HepG2 (cell line): ENCODE results near the gene RELL1. TPM values are rescaled to one million over a fixed set of nuclear protein-coding genes. Genes with fewer than 3 reads are reported as not detected.

Experiments
- FOSL2 ChIP-seq: sonication (generic); formaldehyde crosslinking; IDR thresholded peaks from 2 replicates; pipeline ENCODE4 v1.4.0; 2020; ENCODE audit warnings: missing genetic modification reagents
- FOXP1 ChIP-seq, 2 experiments: fragments of 450-650 bp in 1 of 2; IDR thresholded peaks; 2 replicates each; pipeline ENCODE4 v1.6.1; 2017 to 2018; ENCODE audit warnings: antibody characterized with exemption in 1 of 2
- HES4 ChIP-seq: sonication (generic); formaldehyde crosslinking; IDR thresholded peaks from 2 replicates; pipeline ENCODE4 v1.9.0; 2021; ENCODE audit warnings: mild to moderate bottlenecking, missing genetic modification reagents, borderline replicate concordance
- HHEX ChIP-seq: IDR thresholded peaks from 2 replicates; pipeline ENCODE4 v1.6.1; 2016; ENCODE audit warnings: control low read depth
- HMGXB3 ChIP-seq: sonication (generic); formaldehyde crosslinking; IDR thresholded peaks from 2 replicates; pipeline ENCODE4 v1.4.0; 2020; ENCODE audit warnings: missing genetic modification reagents, borderline replicate concordance
- JARID2 ChIP-seq: sonication (generic); formaldehyde crosslinking; IDR thresholded peaks from 2 replicates; pipeline ENCODE4 v1.8.1; 2023; ENCODE audit warnings: missing genetic modification reagents, inconsistent platforms; ENCODE audit not compliant: insufficient replicate concordance
- NR2F2 ChIP-seq: IDR thresholded peaks from 2 replicates; pipeline ENCODE4 v1.6.1; 2012; ENCODE audit warnings: low read depth, inconsistent platforms, borderline replicate concordance
- NR3C1 ChIP-seq: sonication (generic); formaldehyde crosslinking; IDR thresholded peaks from 2 replicates; pipeline ENCODE4 v1.4.0; 2020; ENCODE audit warnings: missing genetic modification reagents
- PHB2 ChIP-seq: fragments of 450-650 bp; IDR thresholded peaks from 2 replicates; pipeline ENCODE4 v1.6.1; 2018; ENCODE audit not compliant: partially characterized antibody
- PITX1 ChIP-seq: sonication (generic); formaldehyde crosslinking; IDR thresholded peaks from 2 replicates; pipeline ENCODE4 v1.5.1; 2020; ENCODE audit warnings: mild to moderate bottlenecking, missing genetic modification reagents
- POLR2AphosphoS2 ChIP-seq: IDR thresholded peaks from 2 replicates; pipeline ENCODE4 v1.6.1; 2011; ENCODE audit warnings: low read depth, low read length, improper control_type of control experiment
- PRPF4 ChIP-seq: fragments of 200-400 bp; formaldehyde crosslinking; IDR thresholded peaks from 2 replicates; pipeline ENCODE4 v1.6.1; 2016; ENCODE audit warnings: low read length, low read depth; ENCODE audit not compliant: poor library complexity, severe bottlenecking
- SMAD3 ChIP-seq: sonication (generic); formaldehyde crosslinking; IDR thresholded peaks from 2 replicates; pipeline ENCODE4 v1.4.0; 2020; ENCODE audit warnings: missing genetic modification reagents
- SNAI1 ChIP-seq: sonication (generic); formaldehyde crosslinking; IDR thresholded peaks from 2 replicates; pipeline ENCODE4 v1.5.0; 2020; ENCODE audit warnings: mild to moderate bottlenecking, missing genetic modification reagents, borderline replicate concordance
- SOX5 ChIP-seq: IDR thresholded peaks from 2 replicates; pipeline ENCODE4 v1.6.1; 2016; ENCODE audit warnings: borderline replicate concordance
- TAF1 ChIP-seq: sonication (generic); formaldehyde crosslinking; IDR thresholded peaks from 2 replicates; pipeline ENCODE4 v1.4.0; 2020; ENCODE audit warnings: missing genetic modification reagents
- THAP11 ChIP-seq: IDR thresholded peaks from 2 replicates; pipeline ENCODE4 v1.6.1; 2016; ENCODE audit warnings: missing biosample characterization, missing genetic modification reagents
- ZBTB21 ChIP-seq: sonication (generic); formaldehyde crosslinking; IDR thresholded peaks from 2 replicates; pipeline ENCODE4 v1.4.0; 2020; ENCODE audit warnings: missing genetic modification reagents
- ZBTB7B ChIP-seq: sonication (generic); formaldehyde crosslinking; IDR thresholded peaks from 2 replicates; pipeline ENCODE4 v1.4.0; 2020; ENCODE audit warnings: missing genetic modification reagents
- ZMAT3 ChIP-seq: sonication (generic); formaldehyde crosslinking; conservative IDR thresholded peaks from 2 replicates; pipeline ENCODE4 v1.7.0; 2021; ENCODE audit warnings: missing genetic modification reagents
- ZNF20 ChIP-seq: sonication (generic); formaldehyde crosslinking; IDR thresholded peaks from 2 replicates; pipeline ENCODE4 v1.4.0; 2020; ENCODE audit warnings: mild to moderate bottlenecking, moderate library complexity, missing genetic modification reagents
- ZNF234 ChIP-seq: sonication (generic); formaldehyde crosslinking; conservative IDR thresholded peaks from 2 replicates; pipeline ENCODE4 v1.5.1; 2020; ENCODE audit warnings: mild to moderate bottlenecking, missing genetic modification reagents
- ZNF430 ChIP-seq: sonication (generic); formaldehyde crosslinking; IDR thresholded peaks from 2 replicates; pipeline ENCODE4 v1.9.0; 2021; ENCODE audit warnings: mild to moderate bottlenecking, missing genetic modification reagents
- ZNF496 ChIP-seq: sonication (generic); formaldehyde crosslinking; IDR thresholded peaks from 2 replicates; pipeline ENCODE4 v1.8.1; 2023; ENCODE audit warnings: mild to moderate bottlenecking, moderate library complexity, missing genetic modification reagents; ENCODE audit not compliant: insufficient replicate concordance
- ZNF850 ChIP-seq: sonication (generic); formaldehyde crosslinking; conservative IDR thresholded peaks from 2 replicates; pipeline ENCODE4 v1.9.0; 2021; ENCODE audit warnings: mild to moderate bottlenecking, missing genetic modification reagents
- polyA plus RNA-seq, 8 experiments: library from polyadenylated mRNA; depleted of rRNA in 3 of 8; stranded (reverse) in 7 of 8; unstranded in 1 of 8; fragments of >200 nt; fragmentation: Illumina TruSeq in 4 of 8; extraction: Trizol in 4 of 8; gene quantifications; 2 replicates each; pipeline versions ENCODE4 v1.2.1 to v1.2.3, GENCODE V29; 2011 to 2016; ENCODE audit warnings: low read depth in 4 of 8, missing spikeins in 1 of 8, mixed read lengths in 1 of 8; ENCODE audit not compliant: insufficient read depth in 1 of 8
- total RNA-seq, 5 experiments: library from RNA; depleted of rRNA; stranded (reverse); fragments of >200 nt; fragmentation: Illumina TruSeq; extraction: Trizol; gene quantifications; 2 replicates each; pipeline ENCODE4 v1.2.3, GENCODE V29; 2016; ENCODE audit warnings: low read depth in 1 of 5
- TF ChIP-seq, protein P1 (sequence below): sonication (generic); formaldehyde crosslinking; conservative IDR thresholded peaks from 2 replicates; pipeline ENCODE4 v1.4.0; 2020; ENCODE audit warnings: mild to moderate bottlenecking, missing genetic modification reagents, moderate library complexity

Gene RELL1
- total and polyA plus RNA-seq, 2 of the 13 experiments (the other 11 are each of a cell fraction or from before 2014, with no cell fraction given) = 8.4 to 58.4 TPM

DNA sequence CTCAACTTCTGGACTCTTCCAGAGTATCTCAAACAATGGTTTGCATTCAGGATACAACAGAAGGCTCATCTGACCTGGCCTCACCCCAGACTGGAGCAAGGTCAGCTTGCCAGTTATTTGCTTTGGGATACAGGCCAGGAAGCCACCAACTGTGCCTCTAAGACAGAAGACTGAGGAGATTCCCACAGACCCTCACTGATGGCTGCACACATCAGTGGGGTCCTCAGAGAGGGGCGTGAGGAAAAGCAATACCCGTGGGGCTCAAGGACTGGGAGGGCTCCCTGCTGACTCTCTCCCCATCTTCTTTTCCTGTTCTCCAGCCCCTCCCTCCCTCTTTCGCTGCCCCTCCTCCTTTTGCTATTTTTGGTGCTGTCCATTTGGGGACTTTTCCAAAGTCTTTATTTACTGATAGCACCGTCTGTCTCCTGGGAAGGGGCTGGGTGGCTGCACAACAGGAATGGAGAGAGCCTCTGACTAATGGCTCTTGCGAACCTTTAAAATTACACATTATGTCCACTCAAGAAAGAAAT, 23.2 kb downstream of the RELL1 start (continued):
- no peak for TF ChIP-seq NR3C1 (CRISPR knock-in tag)
- TF ChIP-seq ZBTB7B (CRISPR knock-in tag) = peak; percentile 72; the same call in 1 of the 2 replicates
- no peak for TF ChIP-seq PHB2
- no peak for TF ChIP-seq FOXP1 (IDR thresholded peaks at IDR 0.05)
- TF ChIP-seq FOXP1 (CRISPR knock-in tag; IDR thresholded peaks at IDR 0.05) = peak; percentile 54; the same call in 1 of the 2 replicates
- TF ChIP-seq HMGXB3 (CRISPR knock-in tag) = no peak
- no peak for TF ChIP-seq HES4 (CRISPR knock-in tag)
- TF ChIP-seq ZMAT3 (CRISPR knock-in tag) = no peak
- TF ChIP-seq ZNF850 (CRISPR knock-in tag) = no peak
- TF ChIP-seq SMAD3 (CRISPR knock-in tag) = no peak
- TF ChIP-seq PITX1 (CRISPR knock-in tag) = peak; percentile 80
- TF ChIP-seq SOX5 (CRISPR knock-in tag) = peak; percentile 77; the same call in 1 of the 2 replicates
- TF ChIP-seq PRPF4 = no peak
- peak; percentile 76 for TF ChIP-seq NR2F2
- no peak for TF ChIP-seq ZNF234 (CRISPR knock-in tag)
- no peak for TF ChIP-seq TAF1
- TF ChIP-seq POLR2AphosphoS2 = no peak
- TF ChIP-seq ZNF20 (CRISPR knock-in tag) = no peak
- TF ChIP-seq FOSL2 (CRISPR knock-in tag) = peak; percentile 51
- TF ChIP-seq JARID2 = no peak
- TF ChIP-seq SNAI1 (CRISPR knock-in tag) = no peak
- no peak for TF ChIP-seq ZNF430
- no peak for TF ChIP-seq ZNF496 (CRISPR knock-in tag)
- no peak for TF ChIP-seq THAP11
- TF ChIP-seq, protein P1, sequence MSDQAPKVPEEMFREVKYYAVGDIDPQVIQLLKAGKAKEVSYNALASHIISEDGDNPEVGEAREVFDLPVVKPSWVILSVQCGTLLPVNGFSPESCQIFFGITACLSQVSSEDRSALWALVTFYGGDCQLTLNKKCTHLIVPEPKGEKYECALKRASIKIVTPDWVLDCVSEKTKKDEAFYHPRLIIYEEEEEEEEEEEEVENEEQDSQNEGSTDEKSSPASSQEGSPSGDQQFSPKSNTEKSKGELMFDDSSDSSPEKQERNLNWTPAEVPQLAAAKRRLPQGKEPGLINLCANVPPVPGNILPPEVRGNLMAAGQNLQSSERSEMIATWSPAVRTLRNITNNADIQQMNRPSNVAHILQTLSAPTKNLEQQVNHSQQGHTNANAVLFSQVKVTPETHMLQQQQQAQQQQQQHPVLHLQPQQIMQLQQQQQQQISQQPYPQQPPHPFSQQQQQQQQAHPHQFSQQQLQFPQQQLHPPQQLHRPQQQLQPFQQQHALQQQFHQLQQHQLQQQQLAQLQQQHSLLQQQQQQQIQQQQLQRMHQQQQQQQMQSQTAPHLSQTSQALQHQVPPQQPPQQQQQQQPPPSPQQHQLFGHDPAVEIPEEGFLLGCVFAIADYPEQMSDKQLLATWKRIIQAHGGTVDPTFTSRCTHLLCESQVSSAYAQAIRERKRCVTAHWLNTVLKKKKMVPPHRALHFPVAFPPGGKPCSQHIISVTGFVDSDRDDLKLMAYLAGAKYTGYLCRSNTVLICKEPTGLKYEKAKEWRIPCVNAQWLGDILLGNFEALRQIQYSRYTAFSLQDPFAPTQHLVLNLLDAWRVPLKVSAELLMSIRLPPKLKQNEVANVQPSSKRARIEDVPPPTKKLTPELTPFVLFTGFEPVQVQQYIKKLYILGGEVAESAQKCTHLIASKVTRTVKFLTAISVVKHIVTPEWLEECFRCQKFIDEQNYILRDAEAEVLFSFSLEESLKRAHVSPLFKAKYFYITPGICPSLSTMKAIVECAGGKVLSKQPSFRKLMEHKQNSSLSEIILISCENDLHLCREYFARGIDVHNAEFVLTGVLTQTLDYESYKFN (CRISPR knock-in tag) = peak; percentile 73
- TF ChIP-seq HHEX = no peak
- no peak for TF ChIP-seq ZBTB21
